ENCODE results near the gene CLN6.
A peak's percentile ranks its signal among the peaks of the same experiment; 100 is the strongest.

The CLN6 gene

GRCh38 chr15:68229386-68230156, at the start of gene CLN6:
TSS of gene CLN6 (minus strand) at chr15:68229728. CDS start at chr15:68229584, 144 bp downstream.
- peaks cover 49% of the 10 kb centered on the region for H3K4me1 Mint-ChIP-seq (ENCODE audit: low read depth)
- H3K27ac Mint-ChIP-seq = peak within 1 kb of the TSS; percentile 98
- H3K4me3 Mint-ChIP-seq = peak within 1 kb of the TSS; percentile 96
- H3K36me3 Mint-ChIP-seq (ENCODE audit: low read depth) = peaks cover 17% of the 10 kb centered on the region
- no peaks in the 10 kb centered on the region for H3K9me3 Mint-ChIP-seq
- no peaks in the 10 kb centered on the region for H3K27me3 Mint-ChIP-seq

- H3K4me3 Mint-ChIP-seq = peak overlapping the region; percentile 98
- H3K27me3 Mint-ChIP-seq = no peaks in the 10 kb centered on the region
- H3K27ac Mint-ChIP-seq = peak overlapping the region; percentile 92
- H3K4me1 Mint-ChIP-seq (ENCODE audit: low read depth) = peaks cover 66% of the 10 kb centered on the region
- no peaks in the 10 kb centered on the region for H3K9me3 Mint-ChIP-seq
- H3K36me3 Mint-ChIP-seq (ENCODE audit: low read depth) = peaks cover 30% of the 10 kb centered on the region
Measured at GRCh38 chr15:68278595-68279405, 49.3 kb upstream of the CLN6 start.

- H3K9me3 Mint-ChIP-seq = no peaks in the 10 kb centered on the region
- peaks cover 30% of the 10 kb centered on the region for H3K36me3 Mint-ChIP-seq (ENCODE audit: low read depth)
- H3K27me3 Mint-ChIP-seq = no peaks in the 10 kb centered on the region
- H3K27ac Mint-ChIP-seq = peak overlapping the region; percentile 92
- H3K4me1 Mint-ChIP-seq (ENCODE audit: low read depth) = peaks cover 65% of the 10 kb centered on the region
- peak overlapping the region; percentile 98 for H3K4me3 Mint-ChIP-seq
Measured at GRCh38 chr15:68278345-68278594, 48.7 kb upstream of the CLN6 start.

- Mint-ChIP-seq H3K27ac (peak within 1 kb of the TSS; percentile 98), H3K4me3 (peak within 1 kb of the TSS; percentile 98), H3K36me3 (ENCODE audit: low read depth) (peaks cover 30% of the 10 kb centered on the region), H3K4me1 (ENCODE audit: low read depth) (peaks cover 66% of the 10 kb centered on the region), H3K27me3 (no peaks in the 10 kb centered on the region), H3K9me3 (no peaks in the 10 kb centered on the region)
Measured at GRCh38 chr15:68277603-68278344, 48.2 kb upstream of the CLN6 start, which contains the start of gene FEM1B. TSS of gene FEM1B (plus strand) at chr15:68277745. CDS start at chr15:68278418, 673 bp downstream.

- Mint-ChIP-seq H3K27ac (peak overlapping the region; percentile 98), H3K36me3 (ENCODE audit: low read depth) (peaks cover 30% of the 10 kb centered on the region), H3K4me3 (peak overlapping the region; percentile 98), H3K9me3 (no peaks in the 10 kb centered on the region), H3K4me1 (ENCODE audit: low read depth) (peaks cover 64% of the 10 kb centered on the region), H3K27me3 (no peaks in the 10 kb centered on the region)
Measured at GRCh38 chr15:68277131-68277602, 47.6 kb upstream of the CLN6 start.

- peak overlapping the region; percentile 98 for H3K27ac Mint-ChIP-seq
- H3K27me3 Mint-ChIP-seq = no peaks in the 10 kb centered on the region
- peaks cover 25% of the 10 kb centered on the region for H3K36me3 Mint-ChIP-seq (ENCODE audit: low read depth)
- peaks cover 59% of the 10 kb centered on the region for H3K4me1 Mint-ChIP-seq (ENCODE audit: low read depth)
- H3K9me3 Mint-ChIP-seq = no peaks in the 10 kb centered on the region
- peak overlapping the region; percentile 98 for H3K4me3 Mint-ChIP-seq
Measured at GRCh38 chr15:68276668-68277067, 47.1 kb upstream of the CLN6 start.

- Mint-ChIP-seq H3K27me3 (no peaks in the 10 kb centered on the region), H3K9me3 (no peaks in the 10 kb centered on the region), H3K27ac (peak overlapping the region; percentile 18), H3K36me3 (ENCODE audit: low read depth) (peaks cover 13% of the 10 kb centered on the region), H3K4me1 (ENCODE audit: low read depth) (peaks cover 45% of the 10 kb centered on the region), H3K4me3 (no peak overlapping the region)
Measured at GRCh38 chr15:68275165-68275746, 45.7 kb upstream of the CLN6 start.

GRCh38 chr15:68274201-68274848, 44.8 kb upstream of the CLN6 start:
- Mint-ChIP-seq H3K9me3 (no peaks in the 10 kb centered on the region), H3K27ac (no peak overlapping the region), H3K4me1 (ENCODE audit: low read depth) (peaks cover 35% of the 10 kb centered on the region), H3K4me3 (no peak overlapping the region), H3K27me3 (no peaks in the 10 kb centered on the region), H3K36me3 (ENCODE audit: low read depth) (peaks cover 4% of the 10 kb centered on the region)

GRCh38 chr15:68272721-68273271, 43.3 kb upstream of the CLN6 start:
- Mint-ChIP-seq H3K4me1 (ENCODE audit: low read depth) (peaks cover 30% of the 10 kb centered on the region), H3K9me3 (no peaks in the 10 kb centered on the region), H3K36me3 (ENCODE audit: low read depth) (no peaks in the 10 kb centered on the region), H3K27ac (no peak overlapping the region), H3K4me3 (no peak overlapping the region), H3K27me3 (no peaks in the 10 kb centered on the region)

GRCh38 chr15:68271854-68272471, 42.4 kb upstream of the CLN6 start:
- Mint-ChIP-seq H3K36me3 (ENCODE audit: low read depth) (no peaks in the 10 kb centered on the region), H3K4me3 (no peak overlapping the region), H3K9me3 (no peaks in the 10 kb centered on the region)

GRCh38 chr15:68268405-68268804, 38.9 kb upstream of the CLN6 start:
- Mint-ChIP-seq H3K9me3 (no peaks in the 10 kb centered on the region), H3K4me3 (no peak overlapping the region), H3K27me3 (peaks cover 4% of the 10 kb centered on the region), H3K36me3 (ENCODE audit: low read depth) (no peaks in the 10 kb centered on the region), H3K27ac (no peak overlapping the region), H3K4me1 (ENCODE audit: low read depth) (peaks cover 10% of the 10 kb centered on the region)

More at GRCh38 chr15:68271854-68272471, 42.4 kb upstream of the CLN6 start:
- Mint-ChIP-seq H3K27me3 (no peaks in the 10 kb centered on the region), H3K27ac (no peak overlapping the region), H3K4me1 (ENCODE audit: low read depth) (peaks cover 25% of the 10 kb centered on the region)

GRCh38 chr15:68265674-68266073, 36.1 kb upstream of the CLN6 start:
- Mint-ChIP-seq H3K36me3 (ENCODE audit: low read depth) (no peaks in the 10 kb centered on the region), H3K4me3 (no peak overlapping the region), H3K27ac (no peak overlapping the region), H3K4me1 (ENCODE audit: low read depth) (no peaks in the 10 kb centered on the region), H3K27me3 (peaks cover 8% of the 10 kb centered on the region), H3K9me3 (no peaks in the 10 kb centered on the region)

- H3K4me1 Mint-ChIP-seq (ENCODE audit: low read depth) = no peaks in the 10 kb centered on the region
- peaks cover 8% of the 10 kb centered on the region for H3K27me3 Mint-ChIP-seq
- H3K36me3 Mint-ChIP-seq (ENCODE audit: low read depth) = no peaks in the 10 kb centered on the region
- no peaks in the 10 kb centered on the region for H3K9me3 Mint-ChIP-seq
- H3K4me3 Mint-ChIP-seq = no peak overlapping the region
- H3K27ac Mint-ChIP-seq = no peak overlapping the region
Measured at GRCh38 chr15:68265081-68265480, 35.6 kb upstream of the CLN6 start.
